Stimulated activated CD4-positive, alpha-beta T cell treated with anti-CD3 and anti-CD28 coated beads, Interleukin-4, amount 100 ng/mL, for 1 hour (primary cell): ENCODE measurements around the gene APOBEC4.
A peak's percentile ranks its signal among the peaks of the same experiment; 100 is the strongest.
"Not testable (repeated sequence)": the region's sequence is repeated elsewhere in the genome, so short reads cannot be mapped to it uniquely, and the experiment has no call there.

ENCODE experiments used
- DNase-seq: peaks from one replicate; pipeline ENCODE4 v3.0.0-alpha.2; 2020

The APOBEC4 gene

GRCh38 chr1:183632964-183633363 is 20.2 kb downstream of the APOBEC4 start:
- DNase-seq = no peak

- no peak for DNase-seq
These were observed 21.0 kb downstream of the APOBEC4 start for GRCh38 chr1:183632114-183632513.

GRCh38 chr1:183630748-183631147 is 22.4 kb downstream of the APOBEC4 start:
- no peak for DNase-seq

- no peak for DNase-seq
These were observed 24.6 kb downstream of the APOBEC4 start for GRCh38 chr1:183628537-183628936.

GRCh38 chr1:183626236-183626635 is 26.9 kb downstream of the APOBEC4 start:
- DNase-seq = not testable (repeated sequence)

GRCh38 chr1:183622884-183623785 is 30.0 kb downstream of the APOBEC4 start:
- peak; percentile 22 for DNase-seq

GRCh38 chr1:183622013-183622412 is 31.1 kb downstream of the APOBEC4 start:
- no peak for DNase-seq

GRCh38 chr1:183620311-183620710 is 32.8 kb downstream of the APOBEC4 start:
- DNase-seq = no peak

- no peak for DNase-seq
These were observed 33.3 kb downstream of the APOBEC4 start for GRCh38 chr1:183619781-183620180.

GRCh38 chr1:183618202-183618601 is 34.9 kb downstream of the APOBEC4 start:
- not testable (repeated sequence) for DNase-seq

GRCh38 chr1:183612975-183613374 is 40.1 kb downstream of the APOBEC4 start:
- DNase-seq = not testable (repeated sequence)

GRCh38 chr1:183612407-183612806 is 40.7 kb downstream of the APOBEC4 start:
- no peak for DNase-seq

- DNase-seq = no peak
These were observed 42.1 kb downstream of the APOBEC4 start for GRCh38 chr1:183611021-183611420.

GRCh38 chr1:183609759-183610452 is 43.2 kb downstream of the APOBEC4 start:
- no peak for DNase-seq

GRCh38 chr1:183609313-183609712 is 43.8 kb downstream of the APOBEC4 start:
- DNase-seq = no peak

GRCh38 chr1:183607322-183607980 is 45.7 kb downstream of the APOBEC4 start:
- DNase-seq = no peak

GRCh38 chr1:183605904-183606303 is 47.2 kb downstream of the APOBEC4 start:
- DNase-seq = no peak

- DNase-seq = no peak
These were observed 48.3 kb downstream of the APOBEC4 start for GRCh38 chr1:183604815-183605214.

GRCh38 chr1:183604038-183604808 is 48.9 kb downstream of the APOBEC4 start:
- no peak for DNase-seq

GRCh38 chr1:183602510-183602909 is 50.6 kb downstream of the APOBEC4 start:
- no peak for DNase-seq

GRCh38 chr1:183600634-183601033 is 52.5 kb downstream of the APOBEC4 start:
- DNase-seq = no peak

GRCh38 chr1:183600136-183600535 is 53.0 kb downstream of the APOBEC4 start:
- DNase-seq = no peak

GRCh38 chr1:183598386-183598785 is 54.7 kb downstream of the APOBEC4 start:
- DNase-seq = no peak
